ENCODE results near the gene NFIB. TPM values are rescaled to one million over a fixed set of nuclear protein-coding genes. Genes with fewer than 3 reads are reported as not detected.

NFIB gene
- total RNA-seq, 1 experiment from 2014 or later, result 14.3 TPM

DNA sequence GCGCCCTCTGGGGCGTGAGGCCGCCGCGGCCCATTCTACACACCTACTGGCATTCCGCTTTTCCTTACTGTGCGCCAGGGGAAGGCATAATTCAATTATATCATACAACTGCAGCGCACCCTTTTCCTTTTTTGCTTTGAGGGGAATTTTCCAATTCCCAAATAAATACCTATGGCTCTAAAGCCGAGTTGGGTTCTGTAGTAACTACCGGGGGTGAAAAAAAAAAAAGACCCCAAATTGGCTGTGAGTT is 34.1 kb upstream of the NFIB start:
- Histone ChIP-seq H3K4me2 (ENCODE audit: insufficient read depth, insufficient read length, low read length) (peak overlapping the region; percentile 53), H3K27ac (ENCODE audit: insufficient read length, low read depth, low read length) (no peak overlapping the region), H2AK5ac (ENCODE audit: insufficient read length, low read length) (no peak overlapping the region), H3K79me1 (ENCODE audit: insufficient read depth, low read depth, low read length, poor library complexity, severe bottlenecking) (no peaks in the 10 kb centered on the region), H4K5ac (ENCODE audit: insufficient read length, low read depth, low read length) (no peak overlapping the region), H3K9me3 (ENCODE audit: control insufficient read depth, low read depth, low read length) (no peaks in the 10 kb centered on the region), H3K27me3 (ENCODE audit: insufficient read depth, low read length) (peaks cover 42% of the 10 kb centered on the region), H3K18ac (ENCODE audit: insufficient read length, low read depth, low read length) (no peak overlapping the region), H3K4ac (ENCODE audit: low read depth, low read length) (no peak overlapping the region), H3K23me2 (ENCODE audit: insufficient read length, low read depth, low read length, poor library complexity, severe bottlenecking) (peaks cover 53% of the 10 kb centered on the region), H3K56ac (ENCODE audit: insufficient read length, low read depth, low read length) (no peak overlapping the region), H3K23ac (ENCODE audit: insufficient read length, low read depth, low read length) (no peak overlapping the region), H4K20me1 (ENCODE audit: control insufficient read depth, insufficient read depth, insufficient read length) (no peaks in the 10 kb centered on the region), H3T11ph (ENCODE audit: low read length) (no peak overlapping the region), H3K14ac (ENCODE audit: insufficient read depth, low read length) (no peak overlapping the region), H2AFZ (ENCODE audit: low read length) (no peak overlapping the region), H3K79me2 (ENCODE audit: insufficient read depth, low read length) (no peaks in the 10 kb centered on the region), H2BK120ac (ENCODE audit: low read depth, low read length, poor library complexity, severe bottlenecking) (no peak overlapping the region), H2BK12ac (ENCODE audit: insufficient read length, low read depth, low read length) (no peak overlapping the region), H4K91ac (ENCODE audit: insufficient read length, low read depth, low read length) (no peak overlapping the region), H2BK20ac (ENCODE audit: low read depth, low read length, poor library complexity, severe bottlenecking) (no peak overlapping the region), H2BK5ac (ENCODE audit: insufficient read length, low read length) (no peak overlapping the region), H2BK15ac (ENCODE audit: low read depth, low read length) (no peak overlapping the region), H3K4me1 (ENCODE audit: insufficient read depth, low read length) (no peaks in the 10 kb centered on the region; the same call in 1 of the 2 replicates), H3K9ac (ENCODE audit: extremely low read depth, insufficient read length, low read length) (no peak overlapping the region), H4K8ac (replicated peaks; ENCODE audit: insufficient read length, low read depth, low read length) (no peak overlapping the region)
- H3K27me3 Mint-ChIP-seq (ENCODE audit: low read depth), result peaks cover 80% of the 10 kb centered on the region
- no peaks in the 10 kb centered on the region for H3K9me3 Mint-ChIP-seq
- no CpG with 5 or more reads among the region's 10 CpGs for WGBS (ENCODE audit: extremely low coverage, insufficient read length, low lambda C conversion rate)
- peaks cover 41 to 43% of the 10 kb centered on the region in 2 experiments for H3K4me1 Mint-ChIP-seq
- no peak for DNase-seq
- no peak overlapping the region for H3K4me3 Mint-ChIP-seq
- no peaks in the 10 kb centered on the region for H3K36me3 Mint-ChIP-seq (ENCODE audit: insufficient read depth in 1 of 3, low read depth in 3 of 3)
- no peak overlapping the region for H3K27ac Mint-ChIP-seq
- TF ChIP-seq CTCF (conservative IDR thresholded peaks at IDR 0.05), result peak; percentile 22; the same call in 1 of the 3 replicates

Data from H9 (cell line).